GM18507 (cell line): ENCODE measurements around the gene TMA7B.
"Not testable (repeated sequence)": the region's sequence is repeated elsewhere in the genome, so short reads cannot be mapped to it uniquely, and the experiment has no call there.

Source experiments
- DNase-seq: peaks from one replicate; pipeline ENCODE4 v3.0.0; 2011; ENCODE audit warnings: low read depth; ENCODE audit not compliant: insufficient read length; ENCODE audit errors: extremely low spot score
- FAIRE-seq: peaks from 2 replicates; lab custom pipeline; 2011; peaks lifted over from hg19 to GRCh38; lab: Jason Lieb, UNC

The TMA7B gene

DNA sequence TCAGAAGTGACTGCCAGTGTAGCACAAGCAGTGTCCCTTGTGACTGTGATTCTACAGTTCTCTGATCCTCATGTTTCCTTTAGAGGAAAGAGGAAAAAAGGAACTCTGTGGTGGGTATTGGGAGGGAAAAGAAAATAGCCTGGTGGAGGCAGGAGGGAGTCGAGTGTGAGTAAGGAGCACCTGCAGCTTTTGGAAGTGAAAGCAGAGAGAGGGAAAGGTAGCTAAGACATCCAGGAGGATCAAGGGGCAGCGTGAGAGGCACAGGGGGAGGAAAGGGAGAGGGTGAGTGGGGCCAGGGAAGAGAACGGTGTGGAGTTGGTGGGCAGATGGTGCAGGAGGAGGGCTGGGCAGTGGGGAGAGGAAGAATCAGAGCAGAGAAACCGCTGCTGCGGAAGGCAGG, 12.4 kb downstream of the TMA7B start:
- FAIRE-seq (no peak), DNase-seq (no peak)

DNA sequence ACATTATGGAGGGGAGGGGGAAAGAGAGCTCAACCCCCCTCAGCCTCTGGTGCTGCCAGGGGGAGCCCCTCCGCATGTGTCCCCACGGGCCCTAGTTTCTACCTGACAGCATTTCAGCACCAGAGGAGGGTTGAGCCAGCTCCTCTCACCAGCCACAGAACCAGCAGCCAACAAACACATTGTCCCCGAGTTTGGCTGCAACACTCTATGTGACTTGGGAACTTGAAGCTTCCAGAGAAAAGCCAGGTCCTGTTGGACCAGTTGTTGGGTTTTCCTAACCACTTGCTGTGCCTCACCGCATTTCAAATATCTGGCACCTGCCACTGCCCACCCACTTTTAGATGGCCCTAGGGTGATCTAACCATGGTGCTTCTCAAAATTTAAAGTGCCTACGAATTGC, 13.5 kb downstream of the TMA7B start:
- no peak for FAIRE-seq
- no peak for DNase-seq

DNA sequence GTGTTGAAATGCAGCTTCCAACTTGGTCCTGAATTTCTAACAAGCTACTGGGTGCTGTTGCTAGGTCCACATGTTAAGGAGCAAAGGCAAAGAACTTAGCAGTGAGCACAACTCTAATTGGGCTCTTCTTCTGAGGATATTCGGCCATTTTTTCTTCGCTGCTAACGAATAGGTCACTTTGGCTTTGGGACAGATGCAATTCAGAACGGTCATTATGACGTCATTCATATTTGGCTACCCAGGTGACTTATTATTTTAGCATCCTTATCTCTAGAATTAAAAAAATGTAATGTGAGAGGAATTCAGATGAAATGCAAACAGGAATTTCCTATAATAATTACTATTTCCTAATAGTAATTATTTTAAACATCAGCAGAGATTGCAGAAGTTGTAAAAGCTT, 13.9 kb downstream of the TMA7B start:
- DNase-seq (no peak), FAIRE-seq (no peak)

DNA sequence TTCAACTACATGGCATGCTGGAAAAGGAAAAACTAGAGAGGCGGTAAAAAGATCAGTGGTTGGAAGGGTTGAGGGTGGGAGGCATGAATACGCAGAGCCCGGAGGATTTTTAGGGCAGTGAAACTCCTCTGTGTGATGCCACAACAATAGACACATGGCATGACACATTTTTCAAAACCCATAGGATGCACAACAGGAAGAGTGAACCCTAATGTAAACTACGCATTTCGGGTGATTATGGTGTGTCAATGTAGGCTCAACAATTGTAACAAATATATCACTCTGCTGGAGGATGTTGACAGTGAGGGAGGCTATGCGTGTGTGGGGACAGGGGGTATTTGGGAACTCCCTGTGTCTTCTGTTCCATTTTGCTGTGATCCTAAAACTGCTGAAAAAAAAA, 18.9 kb downstream of the TMA7B start:
- DNase-seq (no peak), FAIRE-seq (no peak)

DNA sequence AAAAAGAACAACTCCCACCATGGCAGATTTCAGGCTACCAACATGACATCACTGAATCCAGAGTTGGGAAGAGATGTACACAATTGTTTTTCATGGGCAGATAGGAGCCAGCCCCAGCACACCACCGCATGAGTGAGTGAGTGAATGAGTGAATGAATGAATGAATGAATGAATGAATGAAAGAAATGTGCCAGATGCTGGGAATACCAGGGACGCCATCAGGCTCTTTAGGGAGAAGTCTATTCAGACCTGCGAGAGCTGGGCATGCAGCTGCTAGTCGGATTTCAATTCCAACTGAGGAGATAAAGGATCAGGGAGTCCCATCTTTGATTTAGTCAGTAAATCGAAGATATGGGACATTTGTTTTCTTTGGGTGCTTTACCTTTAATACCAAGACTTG, 19.3 kb downstream of the TMA7B start:
- no peak for FAIRE-seq

DNA sequence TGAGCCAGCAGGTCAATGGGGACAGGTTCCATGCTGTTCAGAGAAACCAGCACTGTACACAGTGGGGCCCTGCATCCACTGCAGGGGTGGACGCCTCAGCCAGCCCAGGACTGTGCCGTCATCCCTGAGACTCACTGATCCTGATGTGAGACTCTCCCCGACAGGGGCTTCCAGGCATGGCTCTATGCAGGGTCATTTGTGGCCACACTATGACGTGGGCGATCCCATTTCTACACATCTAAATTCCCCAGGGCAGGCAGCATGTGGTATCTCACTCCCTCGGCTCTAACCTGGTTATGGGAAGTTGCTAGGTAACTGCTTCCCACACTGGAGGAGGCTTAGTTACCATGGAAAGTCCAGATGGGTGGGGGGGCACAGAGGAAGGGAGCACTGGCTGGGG, 20.4 kb downstream of the TMA7B start:
- FAIRE-seq: no peak
- DNase-seq: no peak

More for the DNA sequence above, 19.3 kb downstream of the TMA7B start:
- DNase-seq: no peak

DNA sequence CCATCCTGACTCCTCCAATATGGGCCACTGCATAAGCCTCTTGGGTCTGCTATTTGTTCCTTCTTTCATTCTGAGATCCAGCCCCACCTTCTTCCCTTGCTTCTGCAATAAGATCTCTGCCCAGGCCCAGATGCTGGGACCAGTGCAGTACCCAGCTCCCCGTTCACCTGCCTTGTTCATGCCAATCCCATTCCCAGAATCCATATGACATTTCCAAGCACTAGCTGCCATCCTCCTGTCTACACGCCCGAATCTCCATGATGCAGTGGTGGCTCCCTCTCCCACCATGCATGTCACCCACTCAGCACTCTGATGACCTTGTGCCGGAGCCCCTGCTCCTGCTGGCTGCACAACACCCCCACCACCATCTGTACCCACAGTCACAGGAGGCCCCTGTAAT, 23.1 kb downstream of the TMA7B start:
- FAIRE-seq: no peak
- DNase-seq: no peak

DNA sequence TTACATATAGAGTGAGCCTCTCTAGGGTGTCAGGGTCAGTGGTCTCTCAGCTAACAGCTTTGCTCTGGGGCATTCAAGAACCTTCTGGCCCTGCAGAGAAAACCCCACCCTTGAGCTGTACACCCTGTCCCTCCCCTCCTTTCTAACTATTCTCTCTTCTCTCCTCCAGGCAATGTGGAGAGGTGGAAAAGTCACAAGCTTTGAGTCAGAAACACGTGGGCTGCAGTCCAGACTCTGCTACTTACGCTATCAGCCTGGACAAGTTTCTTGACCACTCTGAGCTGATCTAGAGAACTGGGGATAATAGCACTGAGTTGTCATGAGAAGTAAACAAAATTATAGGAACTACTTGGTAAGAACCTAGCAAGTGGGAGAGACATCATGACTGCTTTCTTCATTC, 23.8 kb downstream of the TMA7B start:
- DNase-seq: no peak
- FAIRE-seq: no peak

DNA sequence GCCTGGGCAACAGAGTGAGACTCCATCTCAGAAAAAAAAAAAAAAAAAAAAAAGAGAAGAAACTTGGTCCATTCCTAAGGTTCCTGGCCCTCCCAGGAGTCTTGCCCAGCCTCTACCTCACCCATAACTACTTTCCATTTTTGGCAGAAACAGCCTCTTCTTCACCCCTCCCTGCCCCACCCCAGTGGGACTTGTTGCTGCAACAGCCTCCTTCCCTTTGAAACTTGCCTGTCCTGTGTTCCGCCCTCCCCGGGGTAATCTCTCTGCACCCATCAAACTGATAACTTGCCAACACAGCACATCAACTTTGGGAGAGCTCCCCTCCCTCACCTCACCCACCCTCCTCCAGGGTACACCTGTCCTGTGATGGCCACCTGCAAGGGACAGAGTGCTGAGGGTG, 24.5 kb downstream of the TMA7B start:
- FAIRE-seq (no peak), DNase-seq (no peak)

DNA sequence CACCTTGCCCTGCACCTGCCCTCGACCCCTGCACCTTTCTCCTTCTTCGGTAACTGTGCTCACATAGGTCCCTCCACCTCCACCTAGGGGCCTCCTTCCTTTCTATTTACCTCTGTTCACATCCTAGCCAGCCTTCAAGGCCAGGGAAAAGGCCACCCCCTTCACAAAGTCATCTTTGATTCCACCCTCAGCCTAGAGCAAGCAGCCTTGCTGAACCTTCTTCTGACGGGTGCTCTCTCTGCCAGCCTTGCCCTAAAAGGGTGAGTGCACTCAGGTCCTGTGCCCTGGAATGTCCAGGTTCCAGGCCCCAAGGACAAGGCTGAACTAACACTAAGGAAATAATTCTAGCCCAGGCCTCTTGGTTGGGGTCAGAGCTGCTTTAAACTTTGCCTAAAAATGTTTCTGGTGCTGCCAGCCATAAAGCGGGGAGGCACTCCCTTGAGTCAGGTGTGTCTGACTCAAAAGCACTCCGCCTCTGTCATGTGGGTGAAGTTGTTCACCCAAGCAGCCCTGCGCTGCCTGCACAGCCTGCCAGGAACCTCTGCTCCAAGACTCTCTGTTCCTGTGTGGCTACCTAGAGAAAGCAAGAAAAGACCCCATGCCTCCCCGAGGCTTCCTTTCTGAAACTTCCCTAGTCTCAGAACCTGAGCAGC, 25.3 kb downstream of the TMA7B start:
- DNase-seq: no peak
- FAIRE-seq: no peak

DNA sequence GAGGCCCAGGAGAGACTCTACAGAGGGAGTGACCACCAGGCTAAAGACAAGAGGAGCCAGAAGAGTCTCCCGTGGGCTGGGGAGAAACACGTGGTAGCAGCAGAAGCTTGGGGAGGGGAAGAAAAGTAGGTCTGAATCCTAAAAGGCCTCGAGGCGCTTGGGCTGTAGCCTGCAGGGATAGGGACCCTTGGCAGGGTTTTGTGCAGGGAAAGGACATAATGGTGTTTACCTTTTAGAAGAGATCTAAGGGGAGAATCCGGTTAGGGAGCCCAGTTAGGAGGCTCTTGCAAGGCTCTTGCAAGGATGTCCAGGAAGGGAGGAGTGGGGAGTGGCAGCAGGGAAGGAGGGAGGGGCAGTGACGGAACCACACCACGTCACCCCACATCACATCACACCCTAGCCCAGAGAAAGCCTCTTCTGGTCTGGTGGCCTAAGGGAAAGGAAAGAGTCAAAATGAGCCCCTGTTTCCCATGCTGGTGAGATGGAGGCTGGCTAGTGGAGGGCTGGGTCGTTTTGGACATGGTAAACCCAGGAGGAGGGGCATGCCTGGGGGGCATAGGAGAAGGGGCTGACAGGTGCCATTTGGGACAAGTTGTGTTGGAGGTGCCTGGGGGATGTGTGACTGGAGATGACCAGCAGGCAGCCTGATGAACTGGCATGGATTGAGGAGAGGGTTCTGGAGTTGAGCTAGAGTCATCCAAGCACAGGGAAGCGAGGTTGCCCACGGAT, 28.4 kb downstream of the TMA7B start:
- FAIRE-seq: no peak
- DNase-seq: no peak

DNA sequence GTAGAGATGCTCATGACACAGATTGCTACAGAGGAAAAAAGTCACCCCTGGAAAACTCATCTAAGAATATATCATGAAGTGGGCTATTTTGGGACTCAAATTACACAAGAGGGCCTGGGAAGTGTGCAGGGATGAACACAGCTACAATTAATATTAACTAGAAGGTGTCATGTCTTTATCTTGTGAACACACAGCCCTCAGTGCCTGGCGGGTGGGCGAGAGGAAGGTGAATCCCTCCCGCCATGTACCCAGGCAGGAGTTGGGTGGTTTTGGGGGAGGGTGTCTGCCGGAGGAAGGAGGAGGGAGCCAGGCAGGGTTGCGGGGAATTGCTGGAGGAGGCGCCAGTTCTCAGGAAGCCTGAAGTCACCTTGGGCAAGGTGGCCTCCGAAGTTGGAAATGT, 29.4 kb downstream of the TMA7B start:
- DNase-seq (no peak), FAIRE-seq (no peak)

DNA sequence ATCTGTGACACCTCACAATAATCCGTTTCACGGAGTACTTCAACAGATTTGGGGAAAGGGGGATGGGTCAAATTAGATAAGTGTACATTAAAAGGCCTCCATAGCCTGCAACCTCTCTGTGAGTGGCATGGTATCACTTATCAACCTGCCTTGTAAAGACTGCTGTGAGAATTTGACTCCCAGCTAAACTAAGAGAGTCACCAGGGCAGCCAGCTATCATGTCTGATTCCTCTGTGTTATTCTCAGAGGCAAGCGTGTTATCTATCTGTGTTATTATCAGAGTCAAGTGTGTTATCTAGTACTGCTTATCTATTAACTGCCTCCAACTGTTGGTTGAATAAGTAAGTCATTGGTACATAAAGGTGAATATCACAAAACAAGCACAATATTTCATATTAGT, 30.5 kb downstream of the TMA7B start:
- no peak for DNase-seq
- no peak for FAIRE-seq

DNA sequence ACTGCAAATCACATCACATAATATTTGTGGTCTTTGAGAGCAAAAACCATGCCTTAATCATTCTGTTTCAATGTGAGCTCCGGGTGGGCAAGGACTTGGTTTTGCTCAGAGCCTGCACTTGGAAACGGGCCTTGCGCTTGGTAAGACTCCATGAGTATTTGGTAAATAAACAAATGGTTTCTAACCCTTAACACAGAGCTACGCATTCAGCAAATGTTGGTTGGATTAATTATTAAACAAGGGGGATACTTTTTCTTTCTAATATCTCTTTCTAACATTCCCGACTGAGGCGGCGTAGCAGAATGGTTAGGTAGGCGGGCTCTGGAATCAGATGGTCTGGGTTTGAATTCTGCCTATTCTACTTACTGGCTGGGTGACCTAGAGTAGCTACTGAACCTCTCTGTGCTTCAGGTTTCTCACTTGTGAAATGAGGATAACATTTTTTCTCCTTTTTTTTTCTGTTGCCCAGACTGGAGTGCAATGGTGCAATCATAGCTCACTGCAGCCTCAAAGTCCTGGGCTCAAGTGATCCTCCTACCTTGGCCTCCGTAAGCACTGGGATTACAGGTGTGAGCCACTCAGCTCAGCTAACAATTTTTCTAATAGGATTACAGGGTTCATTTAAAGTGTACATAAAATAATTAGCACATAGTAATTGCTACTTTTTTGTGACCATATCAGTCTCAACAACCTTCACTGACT, 31.1 kb downstream of the TMA7B start:
- FAIRE-seq (no peak), DNase-seq (no peak)

DNA sequence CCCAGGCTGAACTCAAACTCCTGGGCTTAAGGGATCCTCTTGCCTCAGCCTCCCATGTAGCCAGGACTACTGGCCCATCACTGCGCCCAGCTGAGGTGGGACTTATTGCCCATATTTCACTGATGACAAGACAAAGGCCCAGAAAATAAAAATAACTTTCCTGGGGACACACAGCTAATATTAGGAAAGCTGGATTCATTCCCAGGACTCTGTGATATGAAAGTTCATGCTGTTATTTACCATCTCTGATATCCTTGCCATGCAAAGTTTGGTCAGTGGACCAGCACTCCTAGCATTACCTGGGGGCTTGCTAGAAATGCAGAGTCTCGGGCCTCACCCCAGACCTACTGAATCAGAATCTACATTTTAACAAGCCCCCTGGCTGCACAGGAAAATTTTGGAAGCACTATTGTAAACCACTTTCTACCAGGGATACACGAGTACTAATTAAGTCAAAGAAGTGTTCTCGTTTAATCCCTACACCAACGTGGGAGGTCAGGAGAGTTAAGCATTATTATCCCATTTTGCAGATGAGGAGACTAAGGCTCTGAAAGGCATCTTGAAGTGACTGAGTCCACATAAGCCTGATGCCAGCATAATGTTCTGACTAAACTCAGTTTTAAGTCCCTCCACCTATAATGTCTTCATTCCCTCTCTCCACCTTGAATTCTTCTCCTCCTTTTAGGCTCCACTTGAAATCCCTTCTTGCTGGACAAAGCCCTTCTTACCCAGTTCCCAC, 32.1 kb downstream of the TMA7B start:
- no peak for FAIRE-seq

DNA sequence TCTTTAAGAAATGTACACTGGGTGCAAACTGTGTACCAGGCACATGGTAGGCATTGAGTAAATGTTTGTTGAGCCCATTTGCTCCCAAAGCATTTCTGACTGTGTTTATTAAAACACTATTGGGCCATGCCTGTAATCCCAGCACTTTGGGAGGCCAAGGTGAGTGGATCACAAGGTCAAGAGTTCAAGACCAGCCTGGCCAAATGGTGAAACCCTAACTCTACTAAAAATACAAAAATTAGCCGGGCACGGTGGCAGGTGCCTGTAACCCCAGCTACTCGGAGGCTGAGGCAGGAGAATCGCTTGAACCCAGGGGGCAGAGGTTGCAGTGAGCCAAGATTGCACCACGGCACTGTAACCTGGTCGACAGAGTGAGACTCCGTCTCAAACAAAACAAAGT, 32.7 kb downstream of the TMA7B start:
- not testable (repeated sequence) for DNase-seq, FAIRE-seq

More for the DNA sequence above, 32.1 kb downstream of the TMA7B start:
- no peak for DNase-seq

DNA sequence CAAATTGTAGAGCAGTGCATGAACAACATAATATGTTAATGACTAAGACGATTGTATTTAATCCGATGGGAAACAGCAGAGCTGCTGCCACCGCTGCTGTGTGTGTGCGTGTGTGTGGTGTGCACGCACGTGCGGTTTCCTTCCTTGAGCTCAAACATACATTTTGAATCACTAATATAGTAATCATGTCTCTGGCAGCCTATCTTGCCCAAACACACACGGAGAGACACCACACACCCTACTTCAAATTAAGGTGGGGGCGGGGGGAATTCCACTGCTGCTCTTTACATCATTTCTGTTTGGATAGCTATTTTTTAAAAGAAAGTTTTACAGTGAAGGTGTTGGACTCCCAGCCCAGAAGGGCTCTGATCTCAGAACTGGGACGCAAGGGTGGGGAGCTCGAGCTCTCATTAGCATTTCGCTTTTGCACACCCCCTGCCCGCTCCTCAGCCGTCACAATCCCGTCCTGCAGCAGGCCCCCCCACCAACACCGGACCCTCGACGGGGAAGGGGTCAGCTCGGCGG, 33.9 kb downstream of the TMA7B start:
- DNase-seq: no peak
- FAIRE-seq: peak; percentile 12

DNA sequence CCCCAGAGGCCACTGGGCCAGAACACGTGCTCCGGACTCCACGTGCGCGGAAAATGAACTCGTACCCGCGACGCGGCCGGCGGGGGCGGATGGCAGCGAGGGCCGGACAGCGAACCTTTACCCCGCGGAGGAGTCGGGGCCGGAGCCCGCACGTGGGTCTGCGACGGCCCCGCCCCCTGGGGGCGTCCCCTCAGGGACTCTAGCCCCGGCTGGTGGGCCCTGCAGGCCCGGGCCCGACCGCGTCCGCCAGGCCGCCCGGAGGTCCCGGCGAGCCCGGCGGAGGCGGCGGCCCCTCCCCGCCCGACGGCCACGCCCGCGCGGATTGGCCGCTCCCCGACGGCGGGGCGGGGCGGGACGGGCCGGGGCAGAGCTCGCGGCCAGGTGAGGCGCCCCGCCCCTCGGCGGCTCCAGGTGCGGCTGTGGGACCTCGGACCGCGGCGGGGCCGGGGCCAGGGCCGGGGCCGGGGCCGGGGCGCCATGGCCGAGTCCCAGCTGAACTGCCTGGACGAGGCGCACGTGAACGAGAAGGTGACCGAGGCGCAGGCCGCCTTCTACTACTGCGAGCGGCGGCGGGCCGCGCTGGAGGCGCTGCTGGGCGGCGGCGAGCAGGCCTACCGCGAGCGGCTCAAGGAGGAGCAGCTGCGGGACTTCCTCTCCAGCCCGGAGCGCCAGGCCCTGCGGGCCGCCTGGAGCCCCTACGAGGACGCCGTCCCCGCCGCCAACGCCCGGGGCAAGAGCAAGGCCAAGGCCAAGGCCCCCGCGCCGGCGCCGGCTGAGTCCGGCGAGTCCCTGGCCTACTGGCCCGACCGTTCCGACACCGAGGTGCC, 34.6 kb downstream of the TMA7B start, which contains the start of gene FAM83F:
TSS of gene FAM83F (plus strand) at position 389 of the 827 bp plus-strand sequence. CDS start at position 478, 89 bp downstream.
- DNase-seq: no peak
- FAIRE-seq: no peak
